Transverse colon (tissue), 4 donors: Measurements from ENCODE around the gene SCIN. TPM values are rescaled to one million over a fixed set of nuclear protein-coding genes. Genes with fewer than 3 reads are reported as not detected.
A peak's percentile ranks its signal among the peaks of the same experiment; 100 is the strongest.

Experiments
- DNase-seq: peaks from one replicate; pipeline ENCODE4 v3.0.0-alpha.2; 2019
- H3K27ac ChIP-seq, 4 donors: fragments of 200-600 bp; sonication (generic); 2 replicates each; pipeline ENCODE4 v1.5.1; 2016 to 2018; ENCODE audit warnings: inconsistent platforms in 4 of 4
- H3K27me3 ChIP-seq: fragments of 200-600 bp; sonication (generic); 2 replicates; pipeline ENCODE4 v1.5.1; 2017; ENCODE audit warnings: inconsistent platforms
- H3K36me3 ChIP-seq, 4 donors: fragments of 200-600 bp; sonication (generic); 2 replicates each; pipeline ENCODE4 v1.5.1; 2017 to 2019; ENCODE audit warnings: inconsistent platforms in 4 of 4
- H3K4me1 ChIP-seq, 4 donors: fragments of 200-600 bp; sonication (generic); 2 replicates each; pipeline ENCODE4 v1.5.1; 2017 to 2020; ENCODE audit warnings: inconsistent platforms in 4 of 4
- H3K4me3 ChIP-seq, 4 donors: fragments of 200-600 bp; sonication (generic); 1 replicate in 1 of 4; 2 replicates in 3 of 4; pipeline versions ENCODE4 v1.5.1 to v1.6.1; 2017 to 2019; ENCODE audit warnings: inconsistent platforms in 4 of 4
- H3K9me3 ChIP-seq, 2 donors: fragments of 200-600 bp; sonication (generic); 2 replicates each; pipeline ENCODE4 v1.5.1; 2017 to 2019; ENCODE audit warnings: inconsistent platforms in 2 of 2
- CTCF ChIP-seq, 5 experiments: fragments of 200-600 bp in 3 of 5; fragments of 450-650 bp in 2 of 5; sonication (generic) in 3 of 5; IDR thresholded peaks; 1 replicate in 2 of 5; 2 replicates in 3 of 5; pipeline ENCODE4 v1.5.1; 2016 to 2017; ENCODE audit warnings: antibody characterized with exemption in 5 of 5, inconsistent platforms in 3 of 5, mild to moderate bottlenecking in 2 of 5, moderate library complexity in 1 of 5
- EP300 ChIP-seq: sonication (generic); formaldehyde crosslinking; IDR thresholded peaks from one replicate; pipeline ENCODE4 v1.6.1; 2017; ENCODE audit warnings: antibody characterized with exemption, low read depth
- POLR2A ChIP-seq: fragments of 450-650 bp; IDR thresholded peaks from one replicate; pipeline ENCODE4 v1.6.1; 2016; ENCODE audit warnings: antibody characterized with exemption, mild to moderate bottlenecking, moderate library complexity
- POLR2AphosphoS5 ChIP-seq, 3 donors: sonication (generic); formaldehyde crosslinking; IDR thresholded peaks; one replicate each; pipeline ENCODE4 v1.6.1; 2016; ENCODE audit warnings: antibody characterized with exemption in 3 of 3
- WGBS, 2 donors: methylation state at CpG; one replicate each; pipeline ENCODE4 v1.1.5; 2018; ENCODE audit warnings: low coverage in 1 of 2; 5-methylcytosine and 5-hydroxymethylcytosine counted together
- in situ Hi-C, 4 donors: fragments of 200-750 bp; cut with MboI; loops; one replicate each; pipeline versions ENCODE4 v1.15.0 to v1.15.1; 2017; ENCODE audit warnings: low sequenced_read_pairs in 3 of 4, low pct_ligation_motif_present in 1 of 4, low pct_unique_long_range_greater_than_20kb in 1 of 4
- intact Hi-C: fragments of 100-400 bp; cut with DNase I; formaldehyde crosslinking; loops from one replicate; pipeline ENCODE4 v1.15.1; 2023; ENCODE audit warnings: low total_unique reads
- total RNA-seq, 4 donors: library from RNA; depleted of rRNA; stranded (reverse); fragments of >200 nt; gene quantifications; one replicate each; pipeline ENCODE4 v1.1.0, GENCODE V29; 2016

SCIN gene
- total RNA-seq, 4 donors from 2014 or later: 62.3 to 125 (median 86.4) TPM

- in situ Hi-C loops: no loop called here
- WGBS, 2 donors: 79 to 93% methylated on average over 2 of the region's 2 CpGs
- Histone ChIP-seq H3K9me3 (no peaks in the 10 kb centered on the region), H3K27ac (no peak overlapping the region), H3K4me3 (no peak overlapping the region), H3K27me3 (no peaks in the 10 kb centered on the region), H3K4me1 (peaks cover 0 to 5% (median 2%) of the 10 kb centered on the region in 4 donors), H3K36me3 (no peaks in the 10 kb centered on the region)
- intact Hi-C loops: no loop called here
- no peak for DNase-seq
- TF ChIP-seq POLR2AphosphoS5 (IDR thresholded peaks at IDR 0.05) (no peak), EP300 (no peak), CTCF (IDR thresholded peaks at IDR 0.05) (no peak), POLR2A (no peak)
Measured at GRCh38 chr7:12674053-12674452, 103.5 kb downstream of the SCIN start.

DNA sequence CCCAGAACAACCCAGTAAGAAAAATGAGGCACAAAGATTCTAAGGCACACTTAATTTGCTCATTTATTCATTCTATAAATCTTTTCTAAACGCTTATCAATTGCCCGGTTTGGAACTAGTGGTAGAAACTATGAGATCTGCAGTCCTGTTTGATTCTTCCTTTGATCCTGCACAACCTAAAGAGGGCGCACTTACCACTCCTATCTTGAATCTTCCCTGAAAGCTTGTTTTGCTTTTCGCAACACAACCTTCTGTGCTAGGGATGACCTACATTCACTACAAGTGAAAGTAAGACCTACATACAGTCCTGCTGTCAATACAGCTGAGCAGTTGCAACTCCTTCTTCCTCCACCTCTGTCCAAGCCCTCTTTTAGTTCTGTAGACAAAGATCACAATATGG lies 104.3 kb downstream of the SCIN start:
- in situ Hi-C loops: no loop called here
- Histone ChIP-seq H3K4me1 (peaks cover 0 to 5% (median under 1%) of the 10 kb centered on the region in 4 donors), H3K4me3 (no peak overlapping the region), H3K27ac (no peak overlapping the region), H3K36me3 (no peaks in the 10 kb centered on the region), H3K27me3 (no peaks in the 10 kb centered on the region), H3K9me3 (no peaks in the 10 kb centered on the region)
- 60 to 65% methylated on average over 4 of the region's 4 CpGs for WGBS, 2 donors
- intact Hi-C loops: no loop called here
- peak; percentile 29 for DNase-seq
- TF ChIP-seq EP300: no peak
- peak; percentile 24 to 46 (median 37) for TF ChIP-seq CTCF (IDR thresholded peaks at IDR 0.05)

DNA sequence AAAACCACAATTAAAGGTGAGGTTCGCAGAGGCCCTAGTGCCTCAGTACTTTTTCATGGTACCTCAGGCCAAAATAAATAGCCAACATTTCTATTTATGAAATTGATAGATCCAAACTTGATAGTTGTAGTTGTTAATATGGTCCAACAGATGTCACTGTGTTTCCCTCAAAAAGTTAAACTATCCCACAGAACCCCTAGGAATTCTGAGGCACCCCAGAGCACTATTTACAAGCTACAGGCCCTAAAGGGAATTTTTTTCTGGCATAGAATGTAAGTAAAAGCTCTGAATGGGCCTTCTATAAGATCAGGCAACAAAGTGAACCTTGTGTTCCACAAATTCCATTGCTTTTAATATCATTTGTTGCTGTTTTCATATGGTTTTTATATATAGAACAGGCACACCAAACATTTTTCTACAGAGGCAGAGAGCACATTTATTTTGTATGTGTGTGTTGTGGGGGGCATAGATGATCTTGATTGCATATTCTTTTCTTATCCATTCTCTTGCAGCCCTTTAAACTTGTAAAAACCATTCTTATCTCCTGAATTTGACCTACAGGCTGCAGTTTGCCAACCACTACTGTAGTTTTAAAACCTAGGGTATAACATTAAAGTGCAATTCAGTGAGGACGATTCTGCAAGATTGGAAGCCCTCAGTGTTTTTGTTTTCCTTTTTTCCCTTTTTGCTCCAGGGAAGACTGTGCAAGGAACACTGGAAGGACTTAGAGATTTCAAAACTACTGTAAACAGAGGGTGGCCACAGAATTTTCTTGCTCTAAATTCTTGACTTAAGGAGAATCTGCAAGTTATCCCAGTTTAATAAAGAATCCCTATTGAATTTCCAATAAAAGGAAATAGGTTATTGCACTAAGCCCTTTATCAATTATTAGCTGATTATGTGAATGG lies 113.4 kb downstream of the SCIN start:
- Histone ChIP-seq H3K36me3 (no peaks in the 10 kb centered on the region), H3K4me1 (peaks cover 0 to 7% (median 3%) of the 10 kb centered on the region in 4 donors), H3K4me3 (no peak overlapping the region), H3K9me3 (no peaks in the 10 kb centered on the region), H3K27ac (no peak overlapping the region), H3K27me3 (no peaks in the 10 kb centered on the region)
- in situ Hi-C loops (loop anchor here in 2 of 4 donors (10.0 kb wide), 1 partner anchor 581 kb away; no protein-coding TSS in a partner anchor), intact Hi-C loops (no loop called here)
- DNase-seq: no peak
- WGBS, 2 donors: 51 to 53% methylated on average over 2 of the region's 2 CpGs
- peak in 3 of 5 experiments; percentile 13 to 20 (median 16) for TF ChIP-seq CTCF (IDR thresholded peaks at IDR 0.05)
- TF ChIP-seq EP300: no peak
- TF ChIP-seq POLR2A: no peak
- no peak for TF ChIP-seq POLR2AphosphoS5 (IDR thresholded peaks at IDR 0.05)

GRCh38 chr7:12684733-12685132 lies 114.2 kb downstream of the SCIN start:
- TF ChIP-seq POLR2A (no peak), CTCF (IDR thresholded peaks at IDR 0.05) (no peak), EP300 (no peak), POLR2AphosphoS5 (IDR thresholded peaks at IDR 0.05) (no peak)
- DNase-seq: no peak
- intact Hi-C loops: no loop called here
- Histone ChIP-seq H3K4me3 (no peak overlapping the region), H3K9me3 (no peaks in the 10 kb centered on the region), H3K36me3 (no peaks in the 10 kb centered on the region), H3K27ac (no peak overlapping the region), H3K4me1 (peaks cover 0 to 14% (median 7%) of the 10 kb centered on the region in 4 donors), H3K27me3 (no peaks in the 10 kb centered on the region)
- WGBS, 2 donors: 82 to 92% methylated on average over 10 to 19 of the region's 19 CpGs
- in situ Hi-C loops: loop anchor here in 2 of 4 donors (10.0 kb wide), 1 partner anchor 580 kb away; no protein-coding TSS in a partner anchor
